NCI-H774 (cell line): ENCODE measurements around the gene NIM1K.
A peak's percentile ranks its signal among the peaks of the same experiment; 100 is the strongest.
"Not testable (repeated sequence)": the region's sequence is repeated elsewhere in the genome, so short reads cannot be mapped to it uniquely, and the experiment has no call there.

ENCODE experiments used
- DNase-seq: peaks from one replicate; lab custom pipeline; 2025; lab: John Stamatoyannopoulos, UW

Gene NIM1K

GRCh38 chr5:43281840-43282658 lies 90.0 kb downstream of the NIM1K start:
- no peak for DNase-seq

- DNase-seq = no peak
These were observed 94.6 kb downstream of the NIM1K start for GRCh38 chr5:43286623-43287022.

GRCh38 chr5:43287493-43287892 lies 95.5 kb downstream of the NIM1K start:
- no peak for DNase-seq

- no peak for DNase-seq
These were observed 96.3 kb downstream of the NIM1K start for GRCh38 chr5:43288269-43288831.

GRCh38 chr5:43290726-43291125 lies 98.7 kb downstream of the NIM1K start:
- no peak for DNase-seq

GRCh38 chr5:43294226-43294625 lies 102.2 kb downstream of the NIM1K start:
- DNase-seq = no peak

- DNase-seq = no peak
These were observed 103.2 kb downstream of the NIM1K start for GRCh38 chr5:43295202-43295601.

- DNase-seq = no peak
These were observed 104.8 kb downstream of the NIM1K start for GRCh38 chr5:43296835-43297234.

- no peak for DNase-seq
These were observed 106.4 kb downstream of the NIM1K start for GRCh38 chr5:43298443-43298842.

- DNase-seq = no peak
These were observed 108.1 kb downstream of the NIM1K start for GRCh38 chr5:43300112-43300511.

- DNase-seq = no peak
These were observed 109.6 kb downstream of the NIM1K start for GRCh38 chr5:43301653-43302091.

- DNase-seq = no peak
These were observed 110.5 kb downstream of the NIM1K start for GRCh38 chr5:43302481-43302880.

GRCh38 chr5:43303242-43303641 lies 111.2 kb downstream of the NIM1K start:
- DNase-seq = no peak

- DNase-seq = no peak
These were observed 112.5 kb downstream of the NIM1K start for GRCh38 chr5:43304525-43304924.

- peak; percentile 15 for DNase-seq
These were observed 114.0 kb downstream of the NIM1K start for GRCh38 chr5:43305948-43306565.

GRCh38 chr5:43306954-43307353 lies 114.9 kb downstream of the NIM1K start:
- not testable (repeated sequence) for DNase-seq

- DNase-seq = no peak
These were observed 117.1 kb downstream of the NIM1K start for GRCh38 chr5:43309122-43309521.

GRCh38 chr5:43309637-43310036 lies 117.6 kb downstream of the NIM1K start:
- no peak for DNase-seq

- no peak for DNase-seq
These were observed 120.1 kb downstream of the NIM1K start for GRCh38 chr5:43312076-43312661.

- DNase-seq = peak; percentile 38
These were observed 120.6 kb downstream of the NIM1K start for GRCh38 chr5:43312699-43313034.

- DNase-seq = peak; percentile 100
These were observed 121.2 kb downstream of the NIM1K start, which contains the start of gene HMGCS1 for GRCh38 chr5:43313035-43313853. HMGCS1 (minus strand) TSS chr5:43313412; CDS start chr5:43298965, 14,447 bp downstream.
